Measurements from ENCODE around the gene RPL13.
A peak's percentile ranks its signal among the peaks of the same experiment; 100 is the strongest.

Gene RPL13

GRCh38 chr16:89572073-89572484 lies 11.6 kb downstream of the RPL13 start (continued):
- TF ChIP-seq ZNF16 (tag by site-specific recombination; IDR thresholded peaks at IDR 0.05; ENCODE audit: low read depth) (no peak), FEZF1 (tag by site-specific recombination; IDR thresholded peaks at IDR 0.05) (no peak), ZNF768 (tag by site-specific recombination; IDR thresholded peaks at IDR 0.05) (no peak), ZNF26 (tag by site-specific recombination; IDR thresholded peaks at IDR 0.05) (no peak), SETDB1 (IDR thresholded peaks at IDR 0.05; ENCODE audit: insufficient read length, low read length) (no peak), ZNF513 (tag by site-specific recombination; IDR thresholded peaks at IDR 0.05) (no peak), ZNF146 (tag by site-specific recombination; IDR thresholded peaks at IDR 0.05) (no peak)

- POLR2A ChIA-PET = no interaction called here
- Histone ChIP-seq H3K36me3 (ENCODE audit: control insufficient read depth in 2 of 2, insufficient read depth in 1 of 2, low read length in 2 of 2) (peaks cover 0 to 3% of the 10 kb centered on the region in 2 experiments; a peak in 1 of 3 replicates), H3K4me3 (ENCODE audit: low read depth, low read length) (no peak overlapping the region), H3K4me1 (ENCODE audit: control insufficient read depth, insufficient read depth, low read length) (no peaks in the 10 kb centered on the region), H3K9me3 (ENCODE audit: control insufficient read depth, insufficient read depth, low read depth, low read length) (no peaks in the 10 kb centered on the region), H3K27ac (ENCODE audit: extremely low read depth, low read depth, low read length) (no peak overlapping the region)
- CTCF ChIA-PET = no interaction called here
- TF ChIP-seq OSR2 (tag by site-specific recombination; IDR thresholded peaks at IDR 0.05) = no peak
- TF ChIP-seq ZNF600 (tag by site-specific recombination; IDR thresholded peaks at IDR 0.05) = 0 out of 2 replicates have a peak, but pooled peaks have one; percentile 31
- no peak for TF ChIP-seq ZNF555 (tag by site-specific recombination; conservative IDR thresholded peaks at IDR 0.05)
Observed at GRCh38 chr16:89572485-89573205, 12.2 kb downstream of the RPL13 start.

- Histone ChIP-seq H3K9me3 (ENCODE audit: control insufficient read depth, insufficient read depth, low read depth, low read length) (no peaks in the 10 kb centered on the region), H3K27ac (ENCODE audit: extremely low read depth, low read depth, low read length) (no peak overlapping the region), H3K36me3 (ENCODE audit: control insufficient read depth in 2 of 2, insufficient read depth in 1 of 2, low read length in 2 of 2) (no peaks in the 10 kb centered on the region), H3K4me1 (ENCODE audit: control insufficient read depth, insufficient read depth, low read length) (no peaks in the 10 kb centered on the region), H3K4me3 (ENCODE audit: low read depth, low read length) (no peak overlapping the region)
- ChIA-PET CTCF (interaction anchor here (0.7 to 0.9 kb wide), 2 partner anchors 8 to 10 kb away, joined by 3 read pairs; no protein-coding TSS in a partner anchor), POLR2A (no interaction called here)
- TF ChIP-seq ZNF335 (tag by site-specific recombination; conservative IDR thresholded peaks at IDR 0.05) (0 out of 2 replicates have a peak, but pooled peaks have one; percentile 34), ZNF280D (tag by site-specific recombination; IDR thresholded peaks at IDR 0.05) (no peak)
Observed at GRCh38 chr16:89573826-89574680, 13.6 kb downstream of the RPL13 start.
